HS-5 (cell line): Measurements from ENCODE around the gene PKDCC.

Experiments
- DNase-seq: peaks from one replicate; pipeline ENCODE4 v3.0.0-alpha.2; 2012; ENCODE audit warnings: low read depth

The PKDCC gene

DNA sequence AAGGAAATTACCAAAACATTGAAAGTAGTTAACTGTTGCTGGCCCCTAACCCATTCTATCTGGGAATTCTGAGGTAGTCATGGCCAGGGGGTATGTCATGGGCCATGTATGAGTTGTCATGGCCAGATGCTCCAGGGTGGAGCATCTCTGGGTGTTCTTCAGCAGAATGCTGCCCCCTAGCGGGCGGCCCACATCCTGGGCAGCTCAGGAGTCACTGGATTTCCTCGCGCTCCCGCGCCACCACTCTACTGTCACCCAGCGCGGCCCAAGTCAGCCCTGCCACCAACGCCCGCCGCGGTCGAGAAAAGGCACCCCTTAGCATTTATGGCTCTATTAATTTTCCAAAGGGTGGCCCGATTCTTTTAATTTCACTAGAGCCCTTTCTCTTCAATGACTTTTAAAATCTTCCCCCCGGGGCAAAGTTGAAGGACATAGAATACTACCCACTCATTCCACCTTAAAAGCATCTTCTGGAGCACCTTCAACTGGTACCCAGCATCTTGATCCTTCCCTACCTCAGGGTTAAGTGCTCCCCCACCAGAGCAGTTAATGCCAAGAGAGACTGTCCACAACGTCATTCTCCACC, 41.6 kb downstream of the PKDCC start:
- DNase-seq, result peak; percentile 19

DNA sequence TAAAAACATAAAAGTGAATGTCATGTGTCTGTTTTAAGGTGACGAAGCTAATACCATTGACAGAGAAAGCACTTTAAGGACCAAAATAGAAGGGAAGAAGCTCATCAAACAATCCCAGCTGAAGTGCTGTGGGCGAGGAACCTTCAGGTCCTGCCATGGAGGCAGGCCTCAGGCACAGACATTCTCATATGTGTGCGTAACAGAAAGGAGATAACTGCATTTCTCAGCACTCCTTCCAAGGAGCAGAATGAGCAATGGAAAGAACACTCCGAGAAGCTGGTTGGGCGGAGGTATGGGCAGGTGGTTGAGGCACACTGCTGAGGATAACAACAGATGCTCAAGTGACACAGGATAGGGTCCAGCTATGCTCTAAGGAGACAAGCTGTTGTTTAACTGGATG, 42.4 kb downstream of the PKDCC start:
- DNase-seq, result no peak

DNA sequence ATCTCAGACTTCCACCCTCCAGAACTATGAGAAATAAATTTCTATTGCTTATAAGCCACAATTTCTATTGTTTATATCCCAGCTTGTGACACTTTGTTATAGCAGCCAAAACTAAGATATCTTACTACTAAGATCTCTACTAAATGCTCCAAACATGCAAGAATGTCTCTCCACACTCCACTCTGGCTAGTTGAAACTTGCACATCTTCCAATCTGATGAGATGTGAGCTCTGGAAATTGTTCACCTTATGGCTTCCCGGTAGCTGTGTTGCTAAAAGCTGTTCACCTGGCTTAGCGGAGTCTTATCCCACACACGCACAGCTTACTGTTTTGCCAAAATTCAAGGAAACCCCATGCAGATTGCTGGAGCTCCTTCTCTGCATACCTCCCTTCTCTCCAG, 43.9 kb downstream of the PKDCC start:
- no peak for DNase-seq

DNA sequence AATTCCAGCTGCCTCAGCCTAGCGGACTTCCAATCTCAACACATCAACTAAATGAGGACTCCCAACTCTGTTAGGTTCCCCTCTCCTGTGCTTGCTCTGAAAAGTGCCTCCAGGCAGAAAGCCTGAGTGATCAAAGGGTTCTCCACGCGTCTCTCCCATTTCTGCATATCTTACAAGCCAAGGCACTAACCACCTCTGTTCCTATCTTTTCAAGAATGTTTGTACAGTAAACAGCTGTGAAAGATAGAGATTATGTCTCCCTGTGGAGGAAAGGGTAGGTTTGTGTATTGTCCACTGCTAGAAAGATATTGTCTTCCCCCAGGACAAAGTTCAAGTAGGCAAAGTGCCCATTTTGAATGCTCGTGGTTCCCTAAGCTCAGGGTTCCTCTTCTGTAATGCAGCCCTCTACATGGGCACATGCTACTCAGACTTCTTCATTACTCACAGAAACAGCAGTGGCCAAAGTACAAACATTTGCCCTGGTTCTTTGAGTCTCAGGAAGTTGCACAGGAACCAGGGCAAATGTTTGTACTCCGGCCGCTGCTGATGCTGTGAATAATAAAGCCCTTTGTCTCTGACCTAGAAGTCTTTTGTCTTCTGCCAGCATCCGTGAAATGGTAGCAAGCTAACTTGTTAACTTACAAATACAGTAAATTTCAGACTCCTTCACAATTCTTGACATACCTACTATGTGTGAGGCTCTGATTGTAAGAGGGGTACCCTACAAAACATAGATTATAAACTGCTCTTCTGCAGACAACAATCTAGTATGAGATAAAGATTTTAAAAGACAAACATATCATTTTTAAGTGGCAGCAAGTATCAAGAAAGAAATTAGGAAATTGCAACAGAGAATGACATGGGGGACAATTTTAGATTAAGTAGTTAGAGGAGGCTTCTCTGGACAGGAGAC, 44.5 kb downstream of the PKDCC start:
- no peak for DNase-seq

DNA sequence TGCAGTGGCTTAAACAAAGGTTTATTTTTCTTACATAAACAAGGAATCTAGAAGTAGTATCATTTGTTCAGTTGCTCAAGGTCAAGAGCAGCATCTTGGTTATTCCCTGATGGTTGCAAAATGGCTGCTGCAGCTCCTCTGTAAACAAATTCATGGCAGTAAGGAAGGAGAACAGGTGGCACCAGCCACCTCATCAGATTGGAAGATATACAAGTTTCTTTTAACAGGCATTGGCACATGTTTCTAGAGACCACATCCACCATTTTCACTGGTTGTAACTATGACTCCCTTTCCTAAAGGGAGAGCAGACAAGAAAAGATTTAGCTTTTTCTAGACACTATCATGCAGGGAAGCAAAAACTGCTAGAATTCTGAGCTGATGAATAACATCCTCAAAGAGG, 46.3 kb downstream of the PKDCC start:
- DNase-seq, result no peak

DNA sequence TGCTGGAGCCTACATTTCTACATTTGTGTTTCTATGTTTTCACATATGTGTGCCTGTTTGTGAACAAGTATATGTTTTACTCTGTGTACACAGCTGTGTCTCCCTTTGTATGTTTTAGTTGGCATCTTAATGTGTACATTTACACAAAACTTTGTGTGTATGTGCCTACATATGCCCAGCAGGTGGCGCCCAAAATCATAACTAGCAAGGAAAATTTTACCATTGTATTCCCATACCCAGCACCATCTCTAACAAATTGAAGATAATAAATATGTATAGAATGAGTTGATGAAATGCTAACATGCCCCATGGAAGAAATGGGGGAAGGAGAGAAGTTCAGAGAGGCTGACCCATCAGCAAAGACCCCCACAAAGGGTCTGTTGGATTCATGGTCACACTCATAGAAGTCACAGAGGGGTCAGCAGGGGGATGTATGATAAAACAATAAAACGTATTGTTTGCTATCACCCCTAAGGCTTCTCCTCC, 48.1 kb downstream of the PKDCC start:
- DNase-seq, result peak; percentile 32

DNA sequence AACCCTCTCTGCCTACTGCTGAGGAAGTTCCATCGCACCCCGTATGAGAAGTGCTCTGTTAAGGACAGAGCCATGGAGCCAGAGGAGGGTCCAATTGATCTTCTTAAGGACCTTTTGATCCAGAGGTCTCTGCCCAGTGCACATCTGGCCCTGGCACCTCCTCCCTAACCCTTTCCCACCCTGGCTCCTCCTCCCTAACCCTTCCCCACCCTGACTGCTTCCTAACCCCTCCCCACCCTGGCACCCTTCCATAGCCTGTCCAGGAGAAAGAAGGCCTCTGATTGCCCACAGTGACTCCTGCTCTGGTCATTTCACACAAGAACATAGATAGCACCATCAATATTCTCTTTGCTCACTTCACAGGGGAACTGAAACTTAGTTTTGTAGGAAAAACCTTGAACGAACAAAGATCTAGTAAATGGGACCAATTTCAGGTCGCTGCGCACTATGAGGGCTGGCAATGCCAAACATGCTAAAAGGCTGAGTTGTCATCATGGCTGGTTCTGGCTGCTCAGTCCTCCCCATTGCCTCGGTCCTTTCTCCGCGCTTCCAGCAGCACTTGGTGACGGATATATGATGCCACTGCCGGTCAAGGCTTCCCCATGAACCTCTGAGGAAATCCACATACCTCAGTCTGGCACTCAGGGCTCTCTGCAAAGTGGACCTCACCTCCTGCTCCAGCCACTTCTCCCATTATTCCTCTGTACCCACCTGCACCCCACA, 49.2 kb downstream of the PKDCC start:
- DNase-seq, result no peak

DNA sequence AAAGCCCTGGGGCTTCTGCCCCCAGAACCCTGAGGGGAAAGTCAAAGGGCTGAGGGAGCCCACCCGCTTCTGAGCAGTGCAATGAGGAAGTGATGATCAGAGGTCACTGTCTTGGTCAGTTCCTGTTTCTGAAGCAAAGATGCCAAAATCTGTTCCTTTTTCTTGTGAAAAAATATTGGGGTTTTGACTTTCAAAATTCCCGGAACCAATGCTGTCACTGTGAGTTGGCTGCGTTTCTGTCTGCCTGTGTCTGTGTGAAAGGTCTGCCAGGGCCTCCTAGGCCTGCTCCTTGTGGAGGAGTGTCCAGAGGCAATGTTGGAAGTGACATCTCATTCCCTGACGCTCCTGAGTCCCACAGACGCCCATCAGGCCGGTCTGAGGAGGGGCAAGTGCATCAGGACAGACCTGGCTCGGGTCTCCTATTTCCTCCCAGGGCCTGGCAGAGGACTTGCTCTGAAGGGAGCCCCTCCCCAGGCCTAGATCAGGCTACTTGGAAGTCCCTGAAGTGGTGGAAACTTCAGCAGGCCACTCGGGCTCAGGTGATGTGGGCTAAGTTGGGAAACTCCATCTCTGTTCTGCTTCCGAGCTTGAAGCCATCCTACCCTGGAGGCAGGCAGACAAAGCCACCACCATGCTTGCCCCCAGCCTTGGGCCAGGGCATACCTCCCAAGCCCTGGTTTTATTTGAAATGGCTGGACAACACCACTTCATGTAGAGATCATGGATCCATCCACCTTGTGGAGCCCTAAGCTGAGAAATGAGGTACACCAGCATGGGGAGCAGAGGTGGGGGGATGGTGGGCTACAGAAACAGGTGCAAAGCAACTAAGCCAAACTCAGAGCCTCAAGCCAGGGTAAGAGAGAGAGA, 51.0 kb downstream of the PKDCC start:
- DNase-seq, result no peak

DNA sequence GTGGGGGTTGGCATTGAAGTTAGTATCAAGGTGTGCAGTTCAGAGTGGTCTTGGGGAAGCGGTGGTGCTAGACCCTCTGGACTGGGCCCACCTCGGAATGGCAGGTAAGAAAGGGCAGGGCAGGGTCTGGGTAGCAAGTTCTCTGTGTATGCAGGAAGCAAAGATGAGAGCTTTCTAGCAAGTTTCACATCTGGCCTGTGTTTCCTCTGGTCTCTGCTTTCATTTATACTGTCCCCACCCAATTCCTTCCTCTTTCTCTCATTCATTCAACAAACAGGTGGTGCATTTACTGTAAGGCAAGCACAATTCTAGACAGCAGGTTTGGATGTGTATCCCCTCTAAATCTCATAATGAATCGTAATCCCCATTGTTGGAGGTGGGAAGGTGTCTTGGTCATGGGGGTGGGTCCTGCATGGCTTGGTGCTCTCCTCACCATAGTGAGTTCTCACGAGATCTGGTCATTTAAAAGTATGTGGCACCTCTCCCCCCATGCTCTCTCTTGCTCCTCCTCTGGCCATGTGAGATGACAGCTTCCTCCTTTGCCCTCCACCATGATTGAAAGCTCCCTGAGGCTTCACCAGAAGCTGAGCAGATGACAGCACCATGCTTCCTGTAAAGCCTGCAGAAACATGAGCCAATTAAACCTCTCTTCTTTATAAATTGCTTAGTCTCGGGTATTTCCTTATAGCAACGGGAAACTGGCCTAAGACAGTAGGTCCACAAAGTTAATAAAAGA, 51.8 kb downstream of the PKDCC start:
- DNase-seq, result no peak

DNA sequence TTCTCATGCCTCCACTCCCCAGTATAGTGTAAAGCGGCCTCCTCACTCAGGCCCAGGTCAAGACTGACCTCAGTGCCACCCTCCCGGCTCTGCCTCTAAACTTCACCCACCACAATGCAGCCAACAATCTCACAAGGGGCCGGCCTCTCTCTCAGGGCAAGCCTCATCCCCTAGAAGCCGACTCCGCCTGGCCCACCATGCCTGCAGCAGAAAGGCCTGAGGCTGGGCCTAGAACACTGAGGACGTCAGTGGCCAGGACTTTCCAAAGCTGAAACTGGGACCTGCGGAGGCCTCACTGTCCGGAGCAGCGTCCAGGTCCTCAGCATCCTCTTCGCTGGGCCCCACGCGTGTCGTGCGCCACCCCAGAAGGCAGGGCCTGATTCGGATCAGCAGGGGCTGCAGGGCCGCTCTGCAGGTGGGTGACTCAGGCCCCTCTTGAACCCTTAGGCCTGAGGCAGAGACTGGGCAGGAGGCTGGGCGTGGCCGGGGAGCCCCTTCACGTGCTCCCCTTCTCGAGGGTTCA, 52.9 kb downstream of the PKDCC start:
- DNase-seq, result no peak

DNA sequence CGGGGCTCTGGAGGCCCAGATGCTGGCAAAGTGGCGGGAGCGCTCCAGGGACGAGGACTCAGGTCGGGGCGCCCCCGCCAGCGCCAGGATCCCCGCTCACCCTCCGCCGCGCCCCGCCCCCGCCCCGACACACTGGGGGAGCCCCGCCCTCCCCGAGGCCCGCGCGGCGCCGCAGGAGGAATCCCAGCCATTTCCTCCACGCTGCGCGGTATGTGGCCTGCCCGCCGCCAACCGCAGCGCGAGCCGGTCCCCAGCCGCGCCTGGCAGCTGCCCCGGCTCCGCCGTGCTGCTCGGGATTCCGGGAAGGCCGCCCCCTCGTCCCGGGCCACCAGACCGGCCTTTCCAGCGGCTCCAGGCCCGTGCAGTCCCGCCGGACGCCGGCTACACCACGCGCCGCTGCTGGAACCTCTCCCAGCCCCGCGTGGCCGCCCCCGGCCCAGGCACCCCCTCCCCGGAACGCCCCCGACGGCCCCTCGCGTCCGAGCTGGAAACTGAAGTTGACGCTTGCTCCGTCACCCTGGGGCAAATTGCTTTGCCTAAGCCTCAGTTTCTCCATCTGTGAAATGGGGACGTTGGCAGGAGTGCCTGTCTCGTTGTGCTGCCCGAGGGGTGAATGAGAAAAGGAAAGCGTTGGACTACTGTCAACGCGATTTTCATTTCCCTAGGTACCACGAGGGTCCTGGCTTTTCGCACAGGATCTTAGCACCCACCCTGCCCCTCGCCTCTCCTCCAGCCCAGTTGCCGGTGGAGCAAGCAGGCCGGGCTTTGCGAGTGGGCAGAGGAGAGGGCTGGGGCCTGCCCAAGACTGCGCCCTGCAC, 53.6 kb downstream of the PKDCC start:
- no peak for DNase-seq

DNA sequence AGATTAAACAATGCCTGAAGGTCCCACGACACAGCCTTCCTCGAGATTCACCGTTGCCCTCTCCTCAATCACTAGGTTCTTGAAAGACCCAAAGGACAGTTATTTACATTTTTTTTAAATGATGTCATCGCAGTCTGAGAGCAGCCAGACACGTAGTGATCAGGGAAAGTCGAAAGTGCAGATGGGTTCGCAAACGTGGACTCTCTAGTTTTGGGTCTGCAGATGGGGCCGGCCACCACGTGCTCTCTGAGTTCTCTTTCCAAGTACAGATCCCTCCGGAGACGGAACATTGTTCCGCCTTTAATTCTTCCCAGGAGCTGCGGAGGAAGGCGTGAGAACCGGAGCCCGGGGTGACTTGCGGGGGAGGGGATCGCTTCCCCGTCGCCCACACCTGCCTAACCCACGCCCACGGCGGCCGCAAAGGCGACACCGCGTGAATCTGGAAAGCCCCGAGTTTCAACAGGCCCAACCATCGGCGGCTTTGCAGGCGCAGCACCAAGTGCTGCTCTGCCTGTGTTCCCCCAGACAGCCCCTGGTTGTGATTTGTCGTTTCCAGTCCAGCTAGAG, 54.3 kb downstream of the PKDCC start:
- no peak for DNase-seq

DNA sequence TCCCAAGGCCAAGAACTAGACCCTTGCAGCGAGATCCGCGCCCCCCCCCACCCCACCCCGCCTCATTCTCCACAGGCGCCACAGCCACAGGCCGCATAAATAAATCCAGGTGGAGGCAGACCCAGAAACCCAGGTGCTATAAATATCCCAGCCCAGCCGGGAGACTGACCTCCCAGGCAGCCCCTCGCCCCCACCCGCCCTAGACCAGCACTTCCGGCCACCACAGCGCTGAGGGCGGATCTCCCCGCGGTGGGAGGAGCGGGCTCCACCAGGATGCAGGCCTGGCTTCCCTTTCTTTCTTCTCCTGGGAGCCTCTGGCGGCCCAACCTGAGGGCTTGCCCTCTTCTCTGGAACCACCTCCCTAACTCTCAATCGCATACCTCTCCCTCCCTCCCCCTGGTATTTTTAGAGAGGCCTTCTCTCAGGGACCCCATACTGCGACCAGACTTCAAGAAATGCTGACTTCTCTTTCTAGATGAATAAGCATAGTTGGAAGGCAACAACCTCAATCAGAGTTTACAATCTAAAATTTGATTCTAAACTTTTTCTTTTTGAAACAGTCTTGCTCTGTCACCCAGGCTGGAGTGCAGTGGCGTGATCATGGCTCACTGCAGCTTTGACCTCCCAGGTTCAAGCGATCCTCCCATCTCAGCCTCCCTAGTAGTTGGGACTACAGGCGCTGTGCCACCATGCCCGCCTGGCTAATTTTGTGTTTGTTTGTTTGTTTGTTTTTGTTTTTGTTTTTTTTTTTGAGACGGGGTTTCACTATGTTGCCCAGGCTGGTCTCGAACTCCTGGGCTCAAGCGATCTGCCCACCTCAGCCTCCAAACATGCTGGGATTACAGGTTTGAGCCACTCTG, 55.0 kb downstream of the PKDCC start:
- DNase-seq, result no peak

DNA sequence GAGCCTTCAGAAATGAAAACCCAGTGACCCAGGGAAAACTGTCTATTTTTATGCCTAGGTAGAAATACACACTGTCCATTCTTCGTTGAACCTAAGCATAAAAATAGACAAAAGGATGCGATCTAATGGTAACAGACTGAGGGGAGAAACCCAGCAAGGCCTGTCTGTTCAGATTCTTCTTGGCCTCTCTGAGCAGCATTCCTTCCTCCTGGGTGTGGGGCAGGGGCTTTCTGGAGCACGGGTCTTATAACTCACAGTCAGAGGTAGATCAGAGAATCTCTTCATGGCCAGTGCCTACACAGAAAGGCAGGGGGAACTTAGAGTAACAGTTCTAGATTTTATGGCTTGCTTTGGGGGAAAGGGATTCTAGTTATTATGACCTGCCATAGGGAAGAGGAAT, 56.0 kb downstream of the PKDCC start:
- DNase-seq, result no peak

DNA sequence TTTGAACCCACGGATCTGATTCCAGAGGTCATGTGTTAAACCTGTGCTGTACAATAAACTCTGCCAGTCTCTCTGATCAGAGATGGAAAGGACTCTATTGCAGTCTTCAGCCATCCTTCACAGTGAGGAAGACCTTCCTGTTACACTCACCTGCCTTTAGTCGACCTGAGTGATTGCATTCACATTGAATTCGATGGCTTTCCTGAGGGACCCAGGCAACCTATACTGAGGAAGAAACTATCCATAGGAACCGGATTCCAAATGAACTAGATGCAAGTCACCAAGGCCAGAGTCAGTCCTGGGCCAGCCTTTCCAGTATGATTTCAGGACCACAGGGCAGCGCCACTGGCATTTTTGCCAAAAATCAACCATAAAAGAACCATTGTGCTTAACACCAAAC, 56.8 kb downstream of the PKDCC start:
- DNase-seq, result no peak

DNA sequence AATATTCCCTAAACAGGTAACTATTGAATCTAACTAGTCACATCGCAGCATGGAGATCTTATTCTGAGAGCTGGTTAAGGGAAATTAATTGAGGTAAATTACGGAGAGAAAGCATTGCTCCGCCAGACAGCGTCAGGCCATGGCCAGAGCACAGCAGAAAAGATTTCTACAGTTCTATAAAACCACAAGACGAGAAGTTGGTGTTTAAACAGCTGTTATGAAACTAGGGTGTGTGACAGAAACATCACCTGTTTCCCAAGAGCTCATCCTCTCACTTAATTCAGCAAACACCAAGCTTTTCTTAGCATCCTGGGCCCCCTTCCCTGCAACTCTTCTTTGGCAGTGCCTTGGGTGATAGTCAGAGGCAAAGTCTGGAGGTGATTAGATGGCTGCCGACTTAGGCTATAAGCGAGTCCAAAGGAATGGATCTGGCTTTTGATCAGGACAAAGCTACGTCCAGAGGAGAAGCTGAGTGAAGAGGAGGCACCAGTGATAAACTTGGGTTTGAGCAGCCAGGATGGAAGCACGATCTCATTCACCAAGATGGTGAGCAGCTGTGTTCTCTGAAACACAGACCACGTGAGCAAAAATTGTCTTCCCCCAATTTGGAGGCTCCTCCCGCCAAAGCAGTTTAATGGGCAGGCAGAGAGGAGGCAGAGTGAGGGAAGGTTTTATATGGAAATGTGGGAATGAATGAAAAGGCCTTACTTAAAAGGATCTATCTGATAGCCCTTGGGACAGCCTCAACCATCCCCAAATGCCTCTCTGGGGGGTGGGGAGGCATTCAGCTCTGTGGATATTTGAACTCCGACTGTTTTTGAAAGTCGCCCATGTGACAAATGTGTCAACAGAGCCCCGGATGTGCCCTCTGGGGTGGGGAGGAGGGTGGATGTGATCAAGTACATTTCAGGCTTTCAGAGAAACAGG, 57.8 kb downstream of the PKDCC start:
- DNase-seq, result no peak

DNA sequence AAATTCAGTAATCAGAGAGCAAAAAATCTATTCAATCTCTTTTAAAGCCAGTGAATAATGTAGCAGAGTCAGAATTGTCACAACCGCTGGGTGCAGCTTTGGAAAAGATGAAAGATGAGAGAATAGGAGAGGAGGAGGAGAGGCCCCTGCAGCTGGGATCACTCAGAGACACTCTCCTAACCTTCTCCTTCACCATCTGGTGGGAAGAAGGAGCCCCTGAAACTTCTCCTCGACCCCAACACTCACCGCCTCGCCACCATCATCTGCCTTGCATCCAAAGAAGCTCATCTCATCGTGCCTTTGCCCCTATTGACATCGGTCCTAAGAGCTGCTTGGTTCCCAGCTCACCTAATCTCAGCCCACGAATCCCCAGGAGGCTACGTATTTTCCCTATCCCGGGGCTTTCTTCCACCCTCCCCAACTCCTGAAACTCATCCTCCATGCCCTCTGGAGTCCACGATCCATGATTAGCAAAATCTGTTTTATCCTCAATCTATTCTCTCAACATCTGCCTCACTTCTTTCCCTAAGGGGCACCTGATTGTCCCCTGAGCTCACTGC, 58.5 kb downstream of the PKDCC start:
- no peak for DNase-seq
